Gastroesophageal sphincter (tissue), 3 donors: ENCODE data around the gene FAM180A.

Experiments
- CTCF ChIP-seq, 4 experiments: fragments of 200-600 bp in 2 of 4; fragments of 450-650 bp in 2 of 4; sonication (generic) in 1 of 4; IDR thresholded peaks; one replicate each; pipeline ENCODE4 v1.5.1; 2017 to 2019; ENCODE audit warnings: antibody characterized with exemption in 4 of 4, mild to moderate bottlenecking in 2 of 4, moderate library complexity in 2 of 4
- POLR2A ChIP-seq, 2 donors: fragments of 450-650 bp; IDR thresholded peaks; one replicate each; pipeline ENCODE4 v1.6.1; 2017; ENCODE audit warnings: antibody characterized with exemption in 2 of 2, mild to moderate bottlenecking in 2 of 2, moderate library complexity in 1 of 2
- POLR2AphosphoS5 ChIP-seq: sonication (generic); formaldehyde crosslinking; IDR thresholded peaks from one replicate; pipeline ENCODE4 v1.6.1; 2017; ENCODE audit warnings: antibody characterized with exemption

DNA sequence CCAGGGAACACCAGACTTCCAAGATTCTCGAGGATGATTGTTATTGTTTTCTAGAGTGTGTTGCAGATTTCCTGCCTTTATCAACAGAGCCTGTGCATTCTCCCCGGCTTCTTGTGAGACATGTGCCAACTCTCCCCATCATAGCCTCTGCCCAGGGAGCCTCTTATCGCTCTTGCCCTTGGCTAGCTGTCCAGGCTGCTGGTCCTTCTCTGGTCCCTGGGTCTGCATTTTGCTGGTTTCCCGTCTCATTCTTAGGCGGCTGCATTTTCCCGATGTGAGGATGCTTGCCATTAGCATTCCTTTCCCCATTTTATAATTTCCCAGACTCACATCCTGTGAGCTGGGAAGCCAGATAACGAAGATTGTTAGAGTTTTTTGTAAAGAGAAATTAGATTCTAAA lies 35.8 kb downstream of the FAM180A start:
- TF ChIP-seq POLR2A (IDR thresholded peaks at IDR 0.05): no peak
- TF ChIP-seq POLR2AphosphoS5: no peak
- no peak for TF ChIP-seq CTCF (IDR thresholded peaks at IDR 0.05)
